GM12878 (cell line): ENCODE measurements around the gene AMPH. TPM values are rescaled to one million over a fixed set of nuclear protein-coding genes. Genes with fewer than 3 reads are reported as not detected.

Experiments used
- ATAC-seq: fragments of 200-7000 bp; cut with Tn5 transposase; 3 replicates; pipeline ENCODE4 v1.9.1; 2020; ENCODE audit warnings: mild to moderate bottlenecking, moderate library complexity
- BruUV-seq: library from RNA; stranded (reverse); fragments of 400-500 nt; replicated peaks from 2 replicates; lab custom pipeline; 2021; lab: Mats Ljungman, UMichigan
- CTCF ChIA-PET: fragments of 300-600 bp; sonication (Branson Sonifier 250); formaldehyde crosslinking; extraction: SDS; loops from one replicate; lab custom pipeline; 2021; ENCODE audit warnings: inconsistent platforms; lab: Yijun Ruan, JAX
- POLR2A ChIA-PET: fragments of 350-600 bp; formaldehyde crosslinking; extraction: SDS; loops from one replicate; lab custom pipeline; 2021; ENCODE audit warnings: inconsistent platforms; lab: Charles Lee
- RAD21 ChIA-PET: fragments of 300-600 bp; sonication (Branson Sonifier 250); formaldehyde crosslinking; loops from one replicate; lab custom pipeline; 2023; ENCODE audit warnings: antibody characterized with exemption; ENCODE audit not compliant: unreplicated experiment; lab: Charles Lee
- SMC1A ChIA-PET: fragments of 300-600 bp; sonication (Branson Sonifier 250); formaldehyde crosslinking; loops from one replicate; lab custom pipeline; 2023; ENCODE audit not compliant: unreplicated experiment, uncharacterized antibody; lab: Charles Lee
- DNase-seq: peaks from one replicate; pipeline ENCODE4 v3.0.0-alpha.2; 2011; ENCODE audit warnings: low read depth, low spot score
- FAIRE-seq: peaks from 3 replicates; lab custom pipeline; 2011; peaks lifted over from hg19 to GRCh38; lab: Jason Lieb, UNC
- H2AFZ ChIP-seq: 2 replicates; pipeline ENCODE4 v1.6.0; 2011; ENCODE audit warnings: low read depth, low read length, control low read depth; ENCODE audit not compliant: control insufficient read depth
- H3K27ac ChIP-seq: 2 replicates; pipeline ENCODE4 v1.5.1; 2011; ENCODE audit warnings: control low read depth; ENCODE audit not compliant: control insufficient read depth, insufficient read depth
- H3K27me3 ChIP-seq, 2 experiments: replicated peaks in 1 of 2; 2 replicates each; pipeline versions ENCODE4 v1.6.0 to v1.6.1; 2011; ENCODE audit warnings: low read length in 1 of 2; ENCODE audit not compliant: control insufficient read depth in 2 of 2, insufficient read depth in 2 of 2
- H3K36me3 ChIP-seq, 2 experiments: 2 replicates each; pipeline ENCODE4 v1.5.1; 2011; ENCODE audit warnings: low read length in 1 of 2; ENCODE audit not compliant: control insufficient read depth in 2 of 2, insufficient read depth in 2 of 2
- H3K4me1 ChIP-seq: 2 replicates; pipeline ENCODE4 v1.6.1; 2011; ENCODE audit warnings: mild to moderate bottlenecking, low read length, moderate library complexity, mixed read lengths; ENCODE audit not compliant: control insufficient read depth, insufficient read depth
- H3K4me2 ChIP-seq: 2 replicates; pipeline ENCODE4 v1.6.0; 2011; ENCODE audit warnings: control low read depth; ENCODE audit not compliant: control insufficient read depth, insufficient read depth
- H3K4me3 ChIP-seq: fragments of 200-600 bp; sonication (generic); 2 replicates; pipeline ENCODE4 v1.5.1; 2016
- H3K79me2 ChIP-seq: 2 replicates; pipeline ENCODE4 v1.6.0; 2011; ENCODE audit warnings: low read length; ENCODE audit not compliant: control insufficient read depth, insufficient read depth
- H3K9ac ChIP-seq: 2 replicates; pipeline ENCODE4 v1.8.0; 2011; ENCODE audit warnings: low read length, control low read depth, mixed read lengths; ENCODE audit not compliant: control insufficient read depth, insufficient read depth
- H3K9me3 ChIP-seq: replicated peaks from 3 replicates; pipeline ENCODE4 v1.5.1; 2011; ENCODE audit warnings: mild to moderate bottlenecking, low read length; ENCODE audit not compliant: control insufficient read depth, insufficient read depth
- H4K20me1 ChIP-seq: 2 replicates; pipeline ENCODE4 v1.6.0; 2011; ENCODE audit not compliant: control insufficient read depth, insufficient read depth
- CBX5 ChIP-seq: sonication (generic); IDR thresholded peaks from 2 replicates; pipeline ENCODE4 v1.6.1; 2016; ENCODE audit warnings: low read depth, moderate library complexity, mild to moderate bottlenecking, inconsistent platforms
- CREB1 ChIP-seq: IDR thresholded peaks from 2 replicates; pipeline ENCODE4 v1.6.1; 2012; ENCODE audit warnings: low read depth, mild to moderate bottlenecking, inconsistent platforms
- DPF2 ChIP-seq: fragments of 450-650 bp; IDR thresholded peaks from 2 replicates; pipeline ENCODE4 v1.6.1; 2017; ENCODE audit warnings: mild to moderate bottlenecking
- MAX ChIP-seq: IDR thresholded peaks from 2 replicates; pipeline ENCODE4 v1.6.1; 2012; ENCODE audit warnings: low read depth, low read length, improper control_type of control experiment
- RB1 ChIP-seq: fragments of 450-650 bp; formaldehyde crosslinking; IDR thresholded peaks from 2 replicates; pipeline ENCODE4 v1.6.1; 2017; ENCODE audit warnings: mild to moderate bottlenecking, borderline replicate concordance
- RELA ChIP-seq: fragments of 450-650 bp; IDR thresholded peaks from 2 replicates; pipeline ENCODE4 v1.8.0; 2014; ENCODE audit warnings: borderline replicate concordance; ENCODE audit not compliant: partially characterized antibody
- RFX5 ChIP-seq: IDR thresholded peaks from 2 replicates; pipeline ENCODE4 v1.6.1; 2011; ENCODE audit warnings: low read depth, low read length, improper control_type of control experiment
- SMARCA5 ChIP-seq: fragments of 450-650 bp; IDR thresholded peaks from 2 replicates; pipeline ENCODE4 v1.6.1; 2017; ENCODE audit warnings: mild to moderate bottlenecking
- SMC3 ChIP-seq: IDR thresholded peaks from 2 replicates; pipeline ENCODE4 v1.6.1; 2011; ENCODE audit warnings: low read length, improper control_type of control experiment, borderline replicate concordance
- SREBF1 ChIP-seq: IDR thresholded peaks from 2 replicates; pipeline ENCODE4 v1.6.1; 2012; ENCODE audit warnings: mild to moderate bottlenecking, low read length
- TAF1 ChIP-seq: IDR thresholded peaks from 2 replicates; pipeline ENCODE4 v1.6.1; 2011; ENCODE audit warnings: mild to moderate bottlenecking, low read depth, low read length, borderline replicate concordance
- USF1 ChIP-seq: IDR thresholded peaks from 2 replicates; pipeline ENCODE4 v1.6.1; 2011; ENCODE audit warnings: borderline replicate concordance, low read depth, mild to moderate bottlenecking, moderate library complexity, mixed read lengths, low read length; ENCODE audit not compliant: insufficient read depth; ENCODE audit errors: extremely low read length
- YY1 ChIP-seq: IDR thresholded peaks from 2 replicates; pipeline ENCODE4 v1.6.1; 2011; ENCODE audit warnings: low read depth, mild to moderate bottlenecking, low read length
- ZNF592 ChIP-seq: fragments of 450-650 bp; IDR thresholded peaks from 2 replicates; pipeline ENCODE4 v1.6.1; 2017; ENCODE audit warnings: mild to moderate bottlenecking, moderate library complexity
- WGBS: methylation state at CpG from one replicate; pipeline ENCODE4 v1.1.6; 2016; ENCODE audit warnings: low lambda C conversion rate; ENCODE audit not compliant: insufficient replicate concordance, insufficient coverage; ENCODE audit errors: missing lambda C conversion rate; 5-methylcytosine and 5-hydroxymethylcytosine counted together
- in situ Hi-C: fragments of 300-500 bp; cut with MboI; formaldehyde crosslinking; loops from 9 replicates; pipeline ENCODE4 v1.14.3; 2018; ENCODE audit warnings: mixed read lengths
- intact Hi-C: fragments of 100-400 bp; cut with micrococcal nuclease; formaldehyde crosslinking; loops from one replicate; pipeline ENCODE4 v1.14.2; 2022; ENCODE audit not compliant: unreplicated experiment
- polyA plus RNA-seq, 11 experiments: library from polyadenylated mRNA; depleted of rRNA in 4 of 11; unstranded in 6 of 11; stranded (reverse) in 5 of 11; fragments of >200 nt; fragmentation: Nextera tagmentation in 4 of 11; fragmentation: Illumina TruSeq in 1 of 11; extraction: Ambion mirVana in 4 of 11; extraction: Trizol in 1 of 11; gene quantifications; 1 replicate in 1 of 11; 2 replicates in 10 of 11; pipeline versions ENCODE4 v1.2.1 to v1.2.3, GENCODE V29; 2011 to 2016; ENCODE audit warnings: inconsistent platforms in 2 of 11, missing spikeins in 2 of 11, low read depth in 1 of 11
- total RNA-seq, 4 experiments: library from RNA; depleted of rRNA in 3 of 4; stranded (reverse); fragments of >200 nt in 3 of 4; fragmentation: Illumina TruSeq in 1 of 4; extraction: Trizol in 1 of 4; gene quantifications; 2 replicates each; pipeline versions ENCODE4 v1.2.1 to v1.2.3, GENCODE V29; 2013 to 2021
- TF ChIP-seq, protein P1 (sequence below): fragments of 450-650 bp; IDR thresholded peaks from 2 replicates; pipeline ENCODE4 v1.6.1; 2016; ENCODE audit warnings: mild to moderate bottlenecking
- TF ChIP-seq, protein P2 (sequence below): fragments of 450-650 bp; conservative IDR thresholded peaks from 2 replicates; pipeline ENCODE4 v1.6.1; 2017; ENCODE audit warnings: mild to moderate bottlenecking, moderate library complexity

The AMPH gene
- total and polyA plus RNA-seq, 10 of the 15 experiments (the other 5 are each of a cell fraction or from before 2014, with no cell fraction given), result 0.03 to 0.24 (median 0.08) TPM; not detected in 2

- TF ChIP-seq DPF2 (no peak), SMARCA5 (no peak), CREB1 (no peak), CBX5 (no peak), RB1 (no peak)
- TF ChIP-seq, protein P1, sequence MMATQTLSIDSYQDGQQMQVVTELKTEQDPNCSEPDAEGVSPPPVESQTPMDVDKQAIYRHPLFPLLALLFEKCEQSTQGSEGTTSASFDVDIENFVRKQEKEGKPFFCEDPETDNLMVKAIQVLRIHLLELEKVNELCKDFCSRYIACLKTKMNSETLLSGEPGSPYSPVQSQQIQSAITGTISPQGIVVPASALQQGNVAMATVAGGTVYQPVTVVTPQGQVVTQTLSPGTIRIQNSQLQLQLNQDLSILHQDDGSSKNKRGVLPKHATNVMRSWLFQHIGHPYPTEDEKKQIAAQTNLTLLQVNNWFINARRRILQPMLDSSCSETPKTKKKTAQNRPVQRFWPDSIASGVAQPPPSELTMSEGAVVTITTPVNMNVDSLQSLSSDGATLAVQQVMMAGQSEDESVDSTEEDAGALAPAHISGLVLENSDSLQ, result no peak
- TF ChIP-seq, protein P2, sequence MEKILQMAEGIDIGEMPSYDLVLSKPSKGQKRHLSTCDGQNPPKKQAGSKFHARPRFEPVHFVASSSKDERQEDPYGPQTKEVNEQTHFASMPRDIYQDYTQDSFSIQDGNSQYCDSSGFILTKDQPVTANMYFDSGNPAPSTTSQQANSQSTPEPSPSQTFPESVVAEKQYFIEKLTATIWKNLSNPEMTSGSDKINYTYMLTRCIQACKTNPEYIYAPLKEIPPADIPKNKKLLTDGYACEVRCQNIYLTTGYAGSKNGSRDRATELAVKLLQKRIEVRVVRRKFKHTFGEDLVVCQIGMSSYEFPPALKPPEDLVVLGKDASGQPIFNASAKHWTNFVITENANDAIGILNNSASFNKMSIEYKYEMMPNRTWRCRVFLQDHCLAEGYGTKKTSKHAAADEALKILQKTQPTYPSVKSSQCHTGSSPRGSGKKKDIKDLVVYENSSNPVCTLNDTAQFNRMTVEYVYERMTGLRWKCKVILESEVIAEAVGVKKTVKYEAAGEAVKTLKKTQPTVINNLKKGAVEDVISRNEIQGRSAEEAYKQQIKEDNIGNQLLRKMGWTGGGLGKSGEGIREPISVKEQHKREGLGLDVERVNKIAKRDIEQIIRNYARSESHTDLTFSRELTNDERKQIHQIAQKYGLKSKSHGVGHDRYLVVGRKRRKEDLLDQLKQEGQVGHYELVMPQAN, result no peak
- TF ChIP-seq, all 136 proteins: peak for 0
Measured at GRCh38 chr7:38542156-38542555, 89.0 kb downstream of the AMPH start (continued).

- RAD21 ChIA-PET, result no interaction called here
- Histone ChIP-seq H3K9ac (no peak overlapping the region), H3K4me3 (no peak overlapping the region), H3K4me1 (no peaks in the 10 kb centered on the region), H3K36me3 (no peaks in the 10 kb centered on the region), H3K27ac (no peak overlapping the region), H3K79me2 (no peaks in the 10 kb centered on the region), H3K9me3 (no peaks in the 10 kb centered on the region), H4K20me1 (no peaks in the 10 kb centered on the region), H3K27me3 (no peaks in the 10 kb centered on the region), H2AFZ (no peak overlapping the region), H3K4me2 (no peak overlapping the region)
- CTCF ChIA-PET, result interaction anchor here (1.3 kb wide), 1 partner anchor 119 kb away, joined by 3 read pairs; no protein-coding TSS in a partner anchor
- in situ Hi-C loops (no loop called here), intact Hi-C loops (no loop called here)
- no peak for FAIRE-seq
- WGBS, result 18% methylated on average over 3 of the region's 3 CpGs
- DNase-seq, result no peak
- POLR2A ChIA-PET, result no interaction called here
- BruUV-seq, result no TSS peak
- ATAC-seq, result no peak
- SMC1A ChIA-PET, result no interaction called here
- no peak for TF ChIP-seq RFX5
- no peak for TF ChIP-seq SMC3
- no peak for TF ChIP-seq YY1
- no peak for TF ChIP-seq SREBF1
- no peak for TF ChIP-seq RELA
- no peak for TF ChIP-seq ZNF592
- TF ChIP-seq MAX, result no peak
- no peak for TF ChIP-seq USF1
- no peak for TF ChIP-seq TAF1
Measured at GRCh38 chr7:38541440-38541839, 89.7 kb downstream of the AMPH start.
